Skeletal muscle tissue (tissue), 4 donors: ENCODE results near the gene PODNL1. TPM values are rescaled to one million over a fixed set of nuclear protein-coding genes. Genes with fewer than 3 reads are reported as not detected.

Source experiments
- H3K27ac ChIP-seq: one replicate; pipeline ENCODE4 v1.7.0; 2013; ENCODE audit warnings: mild to moderate bottlenecking, low read depth, low read length, inconsistent platforms
- H3K27me3 ChIP-seq, 3 donors: one replicate each; pipeline ENCODE4 v1.7.0; 2013; ENCODE audit warnings: low read length in 3 of 3; ENCODE audit not compliant: control insufficient read depth in 3 of 3, insufficient read depth in 3 of 3
- H3K36me3 ChIP-seq, 3 donors: one replicate each; pipeline ENCODE4 v1.7.0; 2013; ENCODE audit warnings: low read length in 3 of 3; ENCODE audit not compliant: control insufficient read depth in 3 of 3, insufficient read depth in 3 of 3
- H3K4me1 ChIP-seq, 3 donors: one replicate each; pipeline ENCODE4 v1.7.0; 2013; ENCODE audit warnings: low read length in 3 of 3, mild to moderate bottlenecking in 3 of 3; ENCODE audit not compliant: control insufficient read depth in 3 of 3, insufficient read depth in 3 of 3
- H3K4me3 ChIP-seq, 3 donors: one replicate each; pipeline ENCODE4 v1.7.0; 2013; ENCODE audit warnings: low read length in 3 of 3
- H3K9ac ChIP-seq, 3 donors: one replicate each; pipeline ENCODE4 v1.7.0; 2013; ENCODE audit warnings: low read length in 3 of 3, mild to moderate bottlenecking in 3 of 3, moderate library complexity in 2 of 3, low read depth in 1 of 3
- H3K9me3 ChIP-seq, 3 donors: one replicate each; pipeline ENCODE4 v1.7.0; 2013; ENCODE audit warnings: low read length in 3 of 3; ENCODE audit not compliant: control insufficient read depth in 3 of 3
- total RNA-seq: library from RNA; depleted of rRNA; stranded (reverse); fragments of >200 nt; gene quantifications from one replicate; pipeline ENCODE4 v1.2.3, GENCODE V29; 2014
- donor health status: Osteomylitis.

PODNL1 gene
- total RNA-seq, 1 donor from 2014 or later: not detected

DNA sequence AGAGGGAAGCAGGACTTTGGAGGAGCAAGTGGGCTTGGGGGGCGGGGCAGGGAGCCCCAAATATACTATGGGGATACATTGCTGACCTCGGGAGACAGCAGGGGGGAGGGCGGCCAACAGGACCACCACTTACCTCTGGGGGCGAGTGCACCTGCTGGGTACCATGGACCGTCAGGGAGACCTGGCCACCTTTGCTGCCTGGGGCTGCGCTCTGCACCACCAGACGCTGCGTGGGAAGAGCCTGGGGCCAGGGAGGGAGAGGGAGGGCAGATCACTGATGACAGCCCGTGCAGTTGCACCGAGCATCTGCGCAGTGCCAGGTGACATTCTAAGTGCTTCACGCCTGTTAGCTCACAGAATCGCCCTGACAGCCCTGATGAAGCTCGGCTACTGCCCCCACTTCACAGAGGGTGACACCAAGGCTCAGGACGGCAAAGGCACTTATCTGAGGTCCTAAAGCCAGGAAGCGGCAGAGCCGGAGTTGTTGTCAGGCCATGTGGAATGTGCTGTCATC, 43.8 kb upstream of the PODNL1 start:
- no peak overlapping the region for H3K4me3 ChIP-seq
- H3K27me3 ChIP-seq: no peaks in the 10 kb centered on the region
- H3K27ac ChIP-seq: no peak overlapping the region
- H3K9me3 ChIP-seq: no peaks in the 10 kb centered on the region
- peaks cover 0 to 6% (median 6%) of the 10 kb centered on the region in 3 donors for H3K36me3 ChIP-seq
- H3K4me1 ChIP-seq: peaks cover 25 to 48% (median 43%) of the 10 kb centered on the region in 3 donors
- H3K9ac ChIP-seq: no peak overlapping the region

DNA sequence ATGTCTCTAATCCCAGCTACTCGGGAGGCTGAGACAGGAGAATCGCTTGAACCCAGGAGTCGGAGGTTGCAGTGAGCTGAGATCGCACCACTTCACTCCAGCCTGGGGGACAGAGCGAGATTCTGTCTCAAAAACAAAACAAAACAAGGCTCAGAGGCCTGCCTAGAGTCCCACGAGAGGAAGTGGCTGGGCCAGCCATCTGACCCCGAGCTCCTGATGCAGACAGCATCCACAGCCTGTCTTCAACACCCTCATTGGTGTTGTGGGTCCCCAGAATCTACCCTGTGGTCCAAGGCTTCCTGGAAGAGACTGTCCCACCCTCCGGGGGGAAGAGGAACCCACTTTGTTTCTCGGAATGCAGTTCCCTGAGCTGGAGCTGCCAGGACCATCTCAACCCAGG, 43.2 kb upstream of the PODNL1 start:
- Histone ChIP-seq H3K27ac (no peak overlapping the region), H3K36me3 (peaks cover 0 to 6% (median 6%) of the 10 kb centered on the region in 3 donors), H3K27me3 (no peaks in the 10 kb centered on the region), H3K9me3 (no peaks in the 10 kb centered on the region), H3K4me3 (no peak overlapping the region), H3K9ac (no peak overlapping the region), H3K4me1 (peaks cover 24 to 43% (median 41%) of the 10 kb centered on the region in 3 donors)

DNA sequence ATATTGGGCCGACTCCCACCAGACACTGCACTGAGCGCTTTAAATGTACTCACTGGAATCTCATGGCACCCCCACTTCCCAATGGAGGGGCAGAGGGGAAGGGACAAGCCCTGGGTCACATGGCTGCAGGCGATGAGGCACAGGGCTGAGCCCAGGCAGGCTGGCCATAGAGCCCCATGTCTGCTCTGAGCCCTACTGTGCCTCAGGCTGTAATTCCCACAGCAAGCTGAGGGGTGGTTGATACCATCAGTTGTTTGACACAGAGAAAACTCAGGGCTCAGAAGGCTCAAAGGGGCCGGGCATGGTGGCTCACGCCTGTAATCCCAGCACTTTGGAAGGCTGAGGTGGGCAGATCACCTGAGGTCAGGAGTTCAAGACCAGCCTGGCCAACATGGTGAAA, 42.8 kb upstream of the PODNL1 start:
- Histone ChIP-seq H3K27me3 (no peaks in the 10 kb centered on the region), H3K9me3 (no peaks in the 10 kb centered on the region), H3K4me3 (no peak overlapping the region), H3K27ac (no peak overlapping the region), H3K9ac (peak overlapping the region in 1 of 3 donors; percentile 25), H3K4me1 (peaks cover 24 to 43% (median 41%) of the 10 kb centered on the region in 3 donors), H3K36me3 (peaks cover 0 to 6% (median 6%) of the 10 kb centered on the region in 3 donors)

DNA sequence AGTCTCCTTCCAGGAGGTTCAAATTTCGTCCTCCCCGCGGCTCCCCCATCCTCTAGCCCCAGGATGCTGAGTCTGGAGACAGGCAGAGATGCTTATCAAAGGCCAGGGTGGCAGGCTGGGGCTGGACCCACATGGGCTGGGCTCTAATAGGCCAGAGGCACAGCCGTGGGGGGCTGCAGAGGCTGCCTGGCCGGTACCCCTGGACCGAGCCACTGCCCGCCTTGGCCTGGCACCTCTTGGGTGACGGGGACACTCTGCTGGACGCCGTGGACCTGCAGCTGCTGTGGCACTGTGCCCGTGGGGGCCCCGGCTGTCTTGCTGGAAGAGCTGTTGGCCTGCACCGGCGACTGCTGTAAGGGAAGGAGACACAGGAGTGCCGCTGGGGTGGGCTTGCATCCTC, 42.1 kb upstream of the PODNL1 start:
- H3K4me3 ChIP-seq: no peak overlapping the region
- H3K27ac ChIP-seq: no peak overlapping the region
- H3K9me3 ChIP-seq: no peaks in the 10 kb centered on the region
- H3K9ac ChIP-seq: no peak overlapping the region
- no peaks in the 10 kb centered on the region for H3K27me3 ChIP-seq
- peaks cover 0 to 10% (median 6%) of the 10 kb centered on the region in 3 donors for H3K36me3 ChIP-seq
- peaks cover 24 to 43% (median 41%) of the 10 kb centered on the region in 3 donors for H3K4me1 ChIP-seq

DNA sequence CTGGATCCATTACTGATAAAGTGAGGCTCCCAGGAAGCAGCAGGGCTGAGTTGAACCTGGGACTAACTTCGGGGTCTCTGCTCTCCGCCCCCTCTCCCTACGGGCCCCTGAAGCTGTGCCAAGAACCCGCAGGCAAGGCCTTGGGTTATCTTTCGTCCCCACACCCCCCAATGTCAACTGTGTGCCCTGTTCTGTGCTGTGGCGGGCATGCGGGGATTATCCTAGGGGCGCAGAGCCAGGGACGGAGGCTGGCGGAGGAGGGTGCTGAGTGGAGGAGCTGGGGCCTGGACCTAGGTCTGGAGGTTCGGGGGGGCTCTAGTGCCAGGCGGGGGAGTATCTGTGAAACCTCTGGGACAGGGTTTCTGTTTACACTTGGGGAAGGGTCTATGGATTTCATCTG, 41.5 kb upstream of the PODNL1 start:
- Histone ChIP-seq H3K4me3 (no peak overlapping the region), H3K27me3 (no peaks in the 10 kb centered on the region), H3K9ac (no peak overlapping the region), H3K9me3 (no peaks in the 10 kb centered on the region), H3K4me1 (peaks cover 28 to 44% (median 42%) of the 10 kb centered on the region in 3 donors), H3K27ac (no peak overlapping the region), H3K36me3 (peaks cover 0 to 10% (median 6%) of the 10 kb centered on the region in 3 donors)

DNA sequence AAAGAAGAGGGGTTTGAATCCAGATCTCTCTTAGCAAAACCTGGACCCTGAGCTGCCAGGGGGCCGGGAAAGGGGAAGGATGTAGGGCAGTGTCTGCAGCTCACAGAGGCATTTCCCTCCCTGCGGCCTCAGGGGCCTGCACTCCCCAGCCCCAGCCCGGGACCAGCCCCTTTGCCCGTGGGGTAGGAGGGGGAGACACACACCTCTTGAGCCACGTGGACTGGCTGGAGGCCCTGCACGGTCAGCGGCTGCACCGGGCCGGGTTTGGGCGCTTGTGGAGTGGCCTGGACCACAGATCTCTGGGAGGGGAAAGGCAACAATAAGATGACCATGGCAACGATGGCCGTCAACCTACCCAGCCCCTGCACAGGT, 41.0 kb upstream of the PODNL1 start:
- Histone ChIP-seq H3K27ac (no peak overlapping the region), H3K4me3 (peak overlapping the region; percentile 14 to 35 (median 14)), H3K9me3 (no peaks in the 10 kb centered on the region), H3K9ac (peak overlapping the region in 2 of 3 donors; percentile 57 to 68), H3K4me1 (peaks cover 28 to 48% (median 42%) of the 10 kb centered on the region in 3 donors), H3K27me3 (no peaks in the 10 kb centered on the region), H3K36me3 (peaks cover 0 to 12% (median 6%) of the 10 kb centered on the region in 3 donors)

DNA sequence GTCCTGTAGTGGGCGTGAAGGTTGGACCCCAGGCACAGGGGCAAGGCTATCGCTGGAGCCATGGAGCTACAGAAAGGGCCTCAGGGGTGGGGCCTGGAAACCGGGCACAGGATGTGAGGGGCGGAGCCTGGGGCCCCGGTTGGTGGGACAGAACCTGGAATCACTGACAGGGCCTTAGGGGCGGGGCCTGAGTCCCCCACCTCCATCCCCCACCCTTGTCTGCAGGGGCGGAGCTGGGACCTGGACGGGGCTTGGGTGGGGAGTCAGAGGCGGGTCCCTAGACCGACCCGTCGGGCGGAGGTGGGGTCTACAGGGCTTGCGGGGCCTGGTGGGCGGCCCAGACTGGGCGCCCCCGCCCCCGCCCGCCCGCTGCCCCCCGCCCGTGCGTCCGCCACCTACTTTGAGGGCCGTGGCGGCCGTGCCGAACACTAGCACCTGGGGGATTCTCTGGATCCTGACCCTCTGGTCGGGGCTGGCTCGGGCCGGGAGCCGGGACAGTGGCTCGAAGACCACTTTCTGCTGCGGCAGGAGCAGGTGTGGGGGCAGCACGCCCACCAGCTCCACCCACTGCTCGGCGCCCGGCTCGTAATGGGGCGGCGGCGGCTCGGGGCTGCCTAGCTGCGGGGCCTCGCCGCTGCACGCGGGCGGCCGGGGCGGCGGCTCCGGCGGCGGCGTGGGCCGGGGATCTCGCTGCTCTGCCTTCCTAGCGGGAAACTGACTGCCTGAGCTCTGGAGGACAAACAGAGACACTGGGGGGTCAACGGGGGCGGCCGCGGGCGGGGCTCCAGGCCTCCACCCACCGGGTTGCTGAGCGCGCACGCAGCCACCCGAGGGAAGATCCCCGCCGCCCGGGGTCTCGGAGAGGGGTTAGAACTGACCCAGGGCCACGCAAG, 40.4 kb upstream of the PODNL1 start:
- Histone ChIP-seq H3K4me3 (peak overlapping the region; percentile 14 to 35 (median 14)), H3K4me1 (peaks cover 28 to 50% (median 42%) of the 10 kb centered on the region in 3 donors), H3K36me3 (peaks cover 0 to 12% (median 8%) of the 10 kb centered on the region in 3 donors), H3K9me3 (no peaks in the 10 kb centered on the region), H3K27me3 (no peaks in the 10 kb centered on the region), H3K27ac (peak overlapping the region; percentile 47), H3K9ac (peak overlapping the region in 2 of 3 donors; percentile 57 to 68)

DNA sequence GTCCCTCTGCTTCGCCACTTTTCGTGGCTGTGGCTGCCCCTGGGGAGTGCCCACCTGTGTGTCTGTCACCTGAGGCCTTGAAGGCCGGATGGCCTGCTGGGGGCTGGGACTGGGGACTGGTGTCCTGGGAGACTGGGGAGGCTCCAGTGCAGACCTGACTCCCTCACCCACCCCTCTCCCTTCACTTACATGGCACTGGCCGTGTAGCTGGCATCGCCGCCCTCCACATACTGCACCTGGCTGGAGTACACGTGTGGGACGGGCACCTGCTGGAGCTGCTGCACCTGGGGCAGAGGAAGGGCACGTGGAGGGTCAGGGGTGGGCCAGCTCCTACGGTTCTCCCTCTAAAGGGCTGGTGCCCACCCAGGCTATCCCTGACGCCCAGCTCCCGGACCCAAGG, 39.6 kb upstream of the PODNL1 start:
- no peaks in the 10 kb centered on the region for H3K27me3 ChIP-seq
- H3K9ac ChIP-seq: peak overlapping the region in 1 of 3 donors; percentile 54
- H3K27ac ChIP-seq: peak overlapping the region; percentile 47
- peaks cover 28 to 50% (median 42%) of the 10 kb centered on the region in 3 donors for H3K4me1 ChIP-seq
- no peaks in the 10 kb centered on the region for H3K9me3 ChIP-seq
- peaks cover 0 to 11% (median 8%) of the 10 kb centered on the region in 3 donors for H3K36me3 ChIP-seq
- no peak overlapping the region for H3K4me3 ChIP-seq

DNA sequence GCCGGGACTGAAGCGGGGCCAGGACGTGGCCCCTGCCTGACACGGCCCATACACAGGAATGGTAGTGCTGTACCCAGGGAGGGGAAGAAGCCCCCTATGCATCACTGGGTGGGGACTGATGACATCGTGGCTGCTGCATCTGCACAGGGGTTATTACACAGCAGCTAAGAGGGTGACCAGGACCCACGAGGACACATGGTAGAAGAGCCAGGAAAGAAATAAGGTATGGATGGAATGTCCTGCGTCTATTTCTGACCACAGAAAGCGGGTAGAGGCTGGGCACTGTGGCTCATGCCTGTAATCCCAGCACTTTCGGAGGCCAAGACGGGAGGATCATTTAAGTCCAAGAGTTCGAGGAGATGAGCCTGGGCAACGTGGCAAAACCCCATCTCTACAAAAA, 38.2 kb upstream of the PODNL1 start:
- Histone ChIP-seq H3K27me3 (no peaks in the 10 kb centered on the region), H3K9me3 (no peaks in the 10 kb centered on the region), H3K27ac (peak overlapping the region; percentile 56), H3K4me3 (peak overlapping the region in 1 of 3 donors; percentile 17), H3K4me1 (peaks cover 28 to 50% (median 35%) of the 10 kb centered on the region in 3 donors), H3K36me3 (peaks cover 4 to 11% (median 6%) of the 10 kb centered on the region in 3 donors), H3K9ac (peak overlapping the region in 2 of 3 donors; percentile 7 to 74)

DNA sequence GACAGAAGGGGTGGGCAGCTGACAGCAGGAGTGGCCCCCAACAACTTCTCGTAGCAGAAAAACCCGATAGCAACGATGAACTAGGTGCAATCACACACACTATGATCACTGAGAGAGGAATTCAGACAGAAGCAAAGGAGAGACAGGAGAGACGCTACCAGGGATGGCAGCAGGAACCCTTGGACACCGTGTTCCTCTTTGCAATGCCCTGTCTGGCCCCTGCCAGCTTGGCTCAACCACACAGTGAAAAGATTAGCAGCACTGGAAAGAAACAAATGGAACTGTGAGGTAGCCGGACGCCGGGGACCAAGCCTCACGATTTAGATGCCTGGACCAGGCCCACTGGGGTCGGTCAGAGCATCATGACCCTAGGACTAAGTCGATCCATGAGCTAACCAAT, 37.7 kb upstream of the PODNL1 start:
- no peaks in the 10 kb centered on the region for H3K27me3 ChIP-seq
- H3K27ac ChIP-seq: peak overlapping the region; percentile 56
- no peaks in the 10 kb centered on the region for H3K9me3 ChIP-seq
- H3K4me3 ChIP-seq: peak overlapping the region in 2 of 3 donors; percentile 35 to 38
- peaks cover 26 to 49% (median 33%) of the 10 kb centered on the region in 3 donors for H3K4me1 ChIP-seq
- H3K36me3 ChIP-seq: peaks cover 6 to 15% (median 7%) of the 10 kb centered on the region in 3 donors
- peak overlapping the region in 2 of 3 donors; percentile 7 to 74 for H3K9ac ChIP-seq
